Omental fat pad (tissue), 4 donors: ENCODE measurements around the gene PODXL. TPM values are rescaled to one million over a fixed set of nuclear protein-coding genes. Genes with fewer than 3 reads are reported as not detected.
"Not testable (repeated sequence)": the region's sequence is repeated elsewhere in the genome, so short reads cannot be mapped to it uniquely, and the experiment has no call there.

Source experiments
- ATAC-seq: fragments of 150-250 bp; one replicate; pipeline ENCODE4 v1.9.1; 2016; ENCODE audit warnings: mild to moderate bottlenecking, moderate library complexity; ENCODE audit not compliant: low FRiP score
- DNase-seq: peaks from one replicate; pipeline ENCODE4 v3.0.0-alpha.2; 2019; ENCODE audit warnings: low spot score
- total RNA-seq, 4 donors: library from RNA; depleted of rRNA; stranded (reverse); fragments of >200 nt; gene quantifications; one replicate each; pipeline ENCODE4 v1.1.0, GENCODE V29; 2016
- TF ChIP-seq, protein P1 (sequence below), 3 donors: fragments of 450-650 bp; IDR thresholded peaks; one replicate each; pipeline ENCODE4 v1.5.1; 2016 to 2017; ENCODE audit warnings: antibody characterized with exemption in 3 of 3, mild to moderate bottlenecking in 3 of 3, moderate library complexity in 2 of 3

Gene PODXL
- total RNA-seq, 4 donors from 2014 or later = 40.0 to 102 (median 71.6) TPM

DNA sequence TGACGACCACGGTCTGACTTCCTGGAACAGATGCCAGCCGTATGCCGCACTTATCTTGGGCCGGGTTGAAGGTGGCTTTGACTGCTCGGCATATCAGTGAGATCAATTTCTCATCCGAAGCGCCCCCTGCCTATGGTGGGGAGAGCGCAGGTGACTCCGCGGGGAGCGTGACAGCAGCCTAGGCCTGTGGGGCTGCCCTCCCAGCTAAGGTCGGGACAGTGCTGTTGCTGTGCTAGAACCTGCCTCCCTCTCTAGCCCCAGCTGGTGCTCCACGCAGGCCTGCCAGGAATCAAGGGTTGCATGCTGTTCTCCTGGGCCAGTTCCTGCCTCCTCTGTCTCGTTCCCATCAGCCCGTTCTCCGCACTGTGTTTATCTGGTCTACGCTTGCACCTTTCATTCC lies 49.8 kb downstream of the PODXL start:
- DNase-seq (no peak), ATAC-seq (no peak)
- TF ChIP-seq, protein P1, sequence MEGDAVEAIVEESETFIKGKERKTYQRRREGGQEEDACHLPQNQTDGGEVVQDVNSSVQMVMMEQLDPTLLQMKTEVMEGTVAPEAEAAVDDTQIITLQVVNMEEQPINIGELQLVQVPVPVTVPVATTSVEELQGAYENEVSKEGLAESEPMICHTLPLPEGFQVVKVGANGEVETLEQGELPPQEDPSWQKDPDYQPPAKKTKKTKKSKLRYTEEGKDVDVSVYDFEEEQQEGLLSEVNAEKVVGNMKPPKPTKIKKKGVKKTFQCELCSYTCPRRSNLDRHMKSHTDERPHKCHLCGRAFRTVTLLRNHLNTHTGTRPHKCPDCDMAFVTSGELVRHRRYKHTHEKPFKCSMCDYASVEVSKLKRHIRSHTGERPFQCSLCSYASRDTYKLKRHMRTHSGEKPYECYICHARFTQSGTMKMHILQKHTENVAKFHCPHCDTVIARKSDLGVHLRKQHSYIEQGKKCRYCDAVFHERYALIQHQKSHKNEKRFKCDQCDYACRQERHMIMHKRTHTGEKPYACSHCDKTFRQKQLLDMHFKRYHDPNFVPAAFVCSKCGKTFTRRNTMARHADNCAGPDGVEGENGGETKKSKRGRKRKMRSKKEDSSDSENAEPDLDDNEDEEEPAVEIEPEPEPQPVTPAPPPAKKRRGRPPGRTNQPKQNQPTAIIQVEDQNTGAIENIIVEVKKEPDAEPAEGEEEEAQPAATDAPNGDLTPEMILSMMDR (IDR thresholded peaks at IDR 0.05) = no peak

DNA sequence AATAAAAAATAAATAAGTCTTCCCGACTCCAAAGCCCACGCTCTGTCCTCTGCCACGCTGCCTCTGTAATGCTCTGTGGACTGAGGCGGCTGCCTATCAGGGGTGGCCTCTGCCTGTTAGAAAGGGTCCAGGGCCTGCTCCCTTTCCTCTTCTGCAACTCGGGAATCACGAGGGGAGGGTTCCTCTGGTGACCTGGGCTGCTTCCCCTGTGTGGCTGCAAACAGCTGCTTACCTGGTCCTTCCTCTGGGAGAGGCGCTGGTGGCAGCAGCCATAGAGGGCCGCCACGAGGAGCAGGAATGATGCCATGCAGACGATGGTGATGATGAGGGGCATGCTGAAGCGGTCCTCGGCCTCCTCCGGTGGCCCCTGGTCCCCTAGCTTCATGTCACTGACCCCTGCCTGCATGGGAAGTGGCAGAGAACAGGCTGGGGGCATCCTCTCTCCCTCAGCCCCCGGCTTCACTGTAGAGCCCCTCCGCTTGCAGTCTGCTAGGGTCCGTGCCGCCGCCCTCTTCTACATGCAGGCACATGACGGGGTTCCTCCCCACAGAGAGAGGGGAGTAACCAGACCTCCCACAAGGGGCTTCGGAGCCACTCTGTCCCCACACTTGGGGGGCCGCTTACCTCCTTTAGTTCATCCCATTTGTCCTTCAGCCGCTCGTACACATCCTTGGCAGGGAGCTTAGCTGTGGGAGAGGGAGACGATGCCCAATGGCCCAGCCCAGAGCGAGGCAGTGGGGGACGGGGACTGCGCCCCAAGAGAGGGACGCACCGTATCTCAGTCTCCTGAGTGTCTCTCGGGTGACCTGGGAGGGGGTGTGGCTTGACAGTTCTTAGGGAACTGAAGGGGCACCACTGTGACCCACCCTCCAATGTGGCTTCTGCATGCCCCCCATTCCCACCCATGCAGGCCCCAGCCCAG lies 50.5 kb downstream of the PODXL start:
- DNase-seq (no peak), ATAC-seq (no peak)
- TF ChIP-seq, protein P1 (IDR thresholded peaks at IDR 0.05) = no peak

DNA sequence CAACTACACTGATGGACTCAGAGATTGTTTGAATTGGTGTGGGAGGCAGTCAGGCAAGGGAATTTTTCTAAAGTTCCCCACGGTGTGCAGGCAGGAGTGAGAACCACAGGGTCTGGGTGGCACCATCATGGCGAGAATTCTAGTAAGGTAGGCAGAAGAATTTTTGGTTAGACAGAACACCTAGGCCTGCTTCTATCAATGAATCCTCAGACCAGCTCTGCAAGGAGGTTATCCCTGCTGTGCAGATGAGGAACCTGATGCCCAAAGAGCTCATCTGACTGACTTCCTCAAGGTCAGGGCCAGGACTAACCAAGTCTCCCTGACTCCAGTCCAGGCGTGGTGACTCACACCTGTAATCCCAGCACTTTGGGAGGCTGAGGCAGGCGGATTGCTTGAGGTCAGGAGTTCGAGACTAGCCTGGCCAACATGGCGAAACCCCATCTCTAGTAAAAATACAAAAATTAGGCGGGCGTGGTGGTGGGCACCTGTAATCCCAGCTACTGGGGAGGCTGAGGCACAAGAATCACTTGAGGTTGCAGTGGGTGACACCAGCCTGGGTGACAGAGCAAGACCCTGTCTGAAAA lies 51.3 kb downstream of the PODXL start:
- DNase-seq, ATAC-seq: not testable (repeated sequence)

DNA sequence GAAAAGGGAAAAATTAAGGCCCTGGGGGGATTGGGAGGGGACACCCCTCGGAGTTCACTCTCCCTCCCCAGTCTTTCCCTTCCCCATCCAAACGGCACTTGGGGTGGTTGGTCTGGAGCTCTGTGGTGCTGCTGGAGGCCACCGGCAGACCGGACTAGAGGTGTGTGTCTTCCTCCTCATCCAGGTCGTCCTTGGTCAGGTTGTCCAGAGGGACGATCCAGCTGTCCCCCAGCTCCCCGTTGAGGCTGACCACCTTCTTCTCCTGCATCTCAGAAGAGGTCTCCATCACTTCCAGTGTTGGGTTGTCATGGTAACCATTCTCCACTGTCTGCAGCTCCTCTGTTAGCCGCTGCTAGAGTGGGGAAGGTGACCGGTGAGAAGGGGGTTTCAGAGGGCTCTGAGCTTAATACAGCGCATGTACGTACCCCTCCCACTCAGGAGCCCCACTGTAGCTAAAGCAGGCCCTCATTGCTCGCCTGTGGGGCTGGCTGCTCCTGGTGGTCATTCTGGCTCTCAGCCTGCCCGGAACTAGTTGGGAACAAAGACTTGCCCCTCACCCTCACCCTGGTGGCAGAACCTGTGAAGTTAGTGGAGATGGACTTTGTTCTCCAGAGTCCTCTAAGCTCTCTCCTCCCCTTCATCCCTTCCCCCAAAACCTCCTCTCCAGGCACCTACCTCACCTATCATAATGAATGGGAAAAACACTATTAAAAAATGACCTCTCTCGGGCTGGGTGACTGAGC lies 52.1 kb downstream of the PODXL start:
- TF ChIP-seq, protein P1 (IDR thresholded peaks at IDR 0.05) = no peak
- ATAC-seq (no peak), DNase-seq (no peak)

DNA sequence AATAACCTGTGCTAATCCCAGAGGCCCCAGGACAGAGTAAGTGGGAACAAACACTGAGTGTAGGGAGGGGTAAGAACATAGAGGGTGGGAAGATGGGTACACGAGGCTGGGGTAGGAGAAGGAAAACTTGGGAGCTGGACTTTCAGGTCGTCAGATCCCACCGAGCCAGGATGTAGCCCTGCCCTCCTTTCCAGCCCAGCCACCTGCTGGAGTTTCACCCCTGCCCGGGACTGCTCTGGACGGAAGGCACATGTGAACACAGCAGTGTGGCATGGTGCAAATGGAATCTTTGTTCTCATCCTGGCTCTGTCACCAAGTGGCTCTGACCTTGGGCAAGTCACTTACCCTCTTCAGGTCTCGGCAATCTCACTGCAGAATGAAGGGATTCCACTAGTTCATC lies 52.8 kb downstream of the PODXL start:
- TF ChIP-seq, protein P1 (IDR thresholded peaks at IDR 0.05) = no peak
- no peak for ATAC-seq

DNA sequence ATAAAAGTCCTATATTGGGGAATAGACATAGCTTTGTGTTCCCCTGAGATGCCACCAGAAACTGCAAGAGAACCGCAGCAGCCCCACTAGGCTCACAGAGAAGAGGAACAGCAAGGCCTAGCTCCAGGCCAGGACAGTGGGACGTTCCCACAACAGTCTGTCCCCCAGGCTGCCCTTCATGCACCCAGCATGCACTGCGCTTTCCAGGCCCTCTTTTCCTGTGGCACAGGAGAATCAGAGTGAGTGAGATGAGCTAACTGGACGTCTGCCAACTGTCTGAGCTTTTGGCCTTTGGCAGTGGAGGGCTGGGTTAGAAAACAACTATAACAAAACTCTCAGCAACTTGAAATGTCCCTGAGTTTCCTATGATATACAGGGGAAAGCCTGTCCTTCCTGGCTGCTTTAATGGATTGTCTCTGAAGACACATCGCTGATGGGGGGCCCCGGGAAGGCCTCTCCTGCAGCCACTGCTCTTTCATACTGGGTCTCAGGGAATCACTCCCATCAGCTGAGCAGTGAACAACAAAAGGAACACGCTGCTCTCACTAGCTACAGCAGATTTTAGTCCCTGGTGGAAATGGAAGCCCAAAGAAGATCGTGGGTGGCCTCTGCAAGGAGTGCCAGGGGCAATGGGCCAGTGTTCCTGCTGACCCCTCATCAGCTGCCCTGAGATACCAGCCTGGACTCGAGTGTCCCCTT lies 53.5 kb downstream of the PODXL start:
- TF ChIP-seq, protein P1 (IDR thresholded peaks at IDR 0.05) = no peak
- DNase-seq (no peak), ATAC-seq (no peak)

More for the DNA sequence above, 52.8 kb downstream of the PODXL start:
- DNase-seq = no peak
